Kidney (tissue), 14 donors: ENCODE measurements around the gene RPS3. TPM values are rescaled to one million over a fixed set of nuclear protein-coding genes. Genes with fewer than 3 reads are reported as not detected.
A peak's percentile ranks its signal among the peaks of the same experiment; 100 is the strongest.

Experiments used
- DNase-seq, 5 donors: peaks; one replicate each; pipeline ENCODE4 v3.0.0-alpha.2; 2013 to 2020
- FAIRE-seq: peaks from 2 replicates; lab custom pipeline; 2012; peaks lifted over from hg19 to GRCh38; lab: Jason Lieb, UNC
- H3K27ac ChIP-seq, 2 donors: one replicate each; pipeline ENCODE4 v1.7.0; 2013; ENCODE audit warnings: low read depth in 2 of 2, low read length in 2 of 2, inconsistent platforms in 1 of 2
- H3K27me3 ChIP-seq: one replicate; pipeline ENCODE4 v1.7.1; 2013; ENCODE audit warnings: low read length, inconsistent platforms; ENCODE audit not compliant: control insufficient read depth, insufficient read depth
- H3K36me3 ChIP-seq, 3 donors: one replicate each; pipeline versions ENCODE4 v1.7.0 to v1.7.1; 2013; ENCODE audit warnings: low read length in 3 of 3, control low read depth in 1 of 3, inconsistent platforms in 1 of 3; ENCODE audit not compliant: insufficient read depth in 3 of 3, control insufficient read depth in 2 of 3
- H3K4me1 ChIP-seq, 3 donors: one replicate each; pipeline versions ENCODE4 v1.7.0 to v1.7.1; 2013; ENCODE audit warnings: low read length in 3 of 3, inconsistent platforms in 1 of 3, low read depth in 1 of 3; ENCODE audit not compliant: control insufficient read depth in 2 of 3, insufficient read depth in 2 of 3
- H3K4me3 ChIP-seq, 3 donors: one replicate each; pipeline versions ENCODE4 v1.7.0 to v1.8.1; 2013; ENCODE audit warnings: low read length in 3 of 3, control low read depth in 1 of 3, inconsistent platforms in 1 of 3
- H3K9ac ChIP-seq, 3 donors: one replicate each; pipeline versions ENCODE4 v1.7.0 to v1.7.1; 2013; ENCODE audit warnings: low read length in 3 of 3, control low read depth in 1 of 3, inconsistent platforms in 1 of 3
- H3K9me3 ChIP-seq, 3 donors: one replicate each; pipeline versions ENCODE4 v1.7.0 to v1.7.1; 2013; ENCODE audit warnings: low read length in 3 of 3, control low read depth in 1 of 3, inconsistent platforms in 1 of 3; ENCODE audit not compliant: control insufficient read depth in 2 of 3, insufficient read depth in 1 of 3
- CTCF ChIP-seq: IDR thresholded peaks from 3 replicates; pipeline ENCODE4 v1.5.1; 2012; ENCODE audit warnings: mild to moderate bottlenecking, moderate library complexity, borderline replicate concordance; ENCODE audit not compliant: insufficient read depth; ENCODE audit errors: extremely low read depth
- intact Hi-C: fragments of 100-400 bp; cut with DNase I; formaldehyde crosslinking; loops from one replicate; pipeline ENCODE4 v1.11.1; 2022
- polyA plus RNA-seq: library from polyadenylated mRNA; stranded (reverse); fragments of 350-450 nt; fragmentation: Illumina TruSeq; extraction: RNeasy Lipid Tissue Mini Kit (QIAGEN cat#74804); gene quantifications from one replicate; pipeline ENCODE4 v1.2.3, GENCODE V29; 2014; ENCODE audit warnings: low read depth, low replicate concordance; ENCODE audit not compliant: insufficient read depth
- total RNA-seq: library from RNA; stranded (reverse); fragmentation: NEBNext Ultra II Directional; extraction: Animal tissue kit (Norgen Biotek cat#: 25700); gene quantifications from one replicate; pipeline ENCODE4 v1.2.1, GENCODE V29; 2021
- donor health status: control.
- donor health status: control.
- donor health status: control.
- donor health status: control.
- donor health status: control.
- donor health status: DM: yes; HTN: yes; CAD: no.
- donor health status: Normal renal cell carcinoma (clear cell type).

RPS3 gene
- total and polyA plus RNA-seq, 2 donors from 2014 or later: 1,510 to 1,724 TPM

DNA sequence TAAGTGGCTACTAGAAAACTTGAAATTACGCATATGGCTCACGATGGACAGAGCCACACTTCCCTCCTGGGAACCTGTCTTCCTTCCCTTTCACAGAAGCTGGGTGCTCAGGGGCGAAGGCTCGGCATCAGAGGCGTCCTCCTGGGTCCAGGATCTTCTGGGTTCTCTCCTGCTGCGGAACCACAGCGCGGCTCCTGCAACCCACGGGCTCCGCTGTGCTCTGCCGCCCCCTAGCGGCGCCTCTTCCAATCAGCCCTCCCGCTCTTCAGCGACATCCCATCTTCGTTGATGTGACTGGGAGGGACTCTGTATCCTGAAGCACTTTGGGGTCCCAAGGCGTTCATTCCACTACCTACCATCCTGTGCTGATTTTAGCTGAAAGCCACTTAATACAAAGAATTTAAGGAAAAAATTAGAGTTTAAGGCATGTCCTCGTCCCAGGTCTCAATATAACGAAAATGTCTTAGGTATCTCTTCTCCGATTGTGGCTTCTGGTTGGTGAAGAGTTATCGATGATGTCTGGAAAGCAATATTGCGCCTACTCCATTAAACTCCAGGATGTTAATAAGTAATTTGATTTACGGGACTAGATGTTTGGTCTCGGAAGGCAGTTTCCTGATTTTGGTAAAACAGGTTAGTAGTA lies 14.8 kb upstream of the RPS3 start:
- no peaks in the 10 kb centered on the region for H3K9me3 ChIP-seq
- DNase-seq: peak; percentile 65 to 90 (median 80)
- intact Hi-C loops: loop anchor here (5.0 to 10.0 kb wide), 2 partner anchors 50 to 107 kb away; no protein-coding TSS in a partner anchor
- FAIRE-seq: no peak
- H3K27me3 ChIP-seq: no peaks in the 10 kb centered on the region
- H3K27ac ChIP-seq: no peak overlapping the region
- H3K4me3 ChIP-seq: no peak overlapping the region
- no peaks in the 10 kb centered on the region for H3K36me3 ChIP-seq
- TF ChIP-seq CTCF: peak; percentile 99
- H3K4me1 ChIP-seq: peaks cover 0 to 3% (median 0%) of the 10 kb centered on the region in 3 donors
- no peak overlapping the region for H3K9ac ChIP-seq

DNA sequence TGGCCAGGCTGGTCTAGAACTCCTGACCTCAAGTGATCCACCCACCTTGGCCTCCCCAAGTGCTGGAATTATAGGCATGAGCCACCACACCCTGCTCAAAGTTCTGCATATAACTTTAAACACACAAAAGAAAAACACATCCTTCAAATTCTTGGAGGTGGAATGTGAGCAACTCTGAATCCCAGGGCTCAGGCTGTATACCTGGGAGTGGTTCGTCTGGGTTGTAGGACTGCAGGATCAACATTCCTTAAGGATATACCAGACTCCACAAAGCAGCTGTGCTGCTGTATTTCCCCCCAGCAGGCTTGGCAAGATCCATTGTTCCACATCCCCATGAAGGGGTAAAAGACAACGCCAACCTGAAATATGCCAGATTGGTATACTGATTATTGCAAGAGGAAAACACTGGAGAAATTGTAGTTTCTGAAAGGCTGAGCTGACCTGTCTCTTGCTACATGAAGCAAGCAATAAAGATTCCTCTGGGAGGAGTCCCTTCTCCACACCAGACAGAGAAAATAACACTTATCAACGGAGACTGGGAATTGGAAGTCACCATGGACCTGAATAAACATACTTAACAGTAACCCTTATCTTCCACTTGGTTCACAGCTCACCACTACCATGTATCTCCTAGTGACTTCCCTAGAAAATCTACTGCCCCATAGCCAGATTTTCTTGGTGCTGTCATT lies 12.2 kb upstream of the RPS3 start:
- Histone ChIP-seq H3K27ac (no peak overlapping the region), H3K9ac (no peak overlapping the region), H3K4me1 (peaks cover 0 to 3% (median 0%) of the 10 kb centered on the region in 3 donors), H3K36me3 (no peaks in the 10 kb centered on the region), H3K9me3 (no peaks in the 10 kb centered on the region), H3K27me3 (no peaks in the 10 kb centered on the region), H3K4me3 (no peak overlapping the region)
- intact Hi-C loops: loop anchor here (10.0 kb wide), 1 partner anchor 52 kb away; no protein-coding TSS in a partner anchor
- TF ChIP-seq CTCF: no peak
- no peak for DNase-seq
- no peak for FAIRE-seq

DNA sequence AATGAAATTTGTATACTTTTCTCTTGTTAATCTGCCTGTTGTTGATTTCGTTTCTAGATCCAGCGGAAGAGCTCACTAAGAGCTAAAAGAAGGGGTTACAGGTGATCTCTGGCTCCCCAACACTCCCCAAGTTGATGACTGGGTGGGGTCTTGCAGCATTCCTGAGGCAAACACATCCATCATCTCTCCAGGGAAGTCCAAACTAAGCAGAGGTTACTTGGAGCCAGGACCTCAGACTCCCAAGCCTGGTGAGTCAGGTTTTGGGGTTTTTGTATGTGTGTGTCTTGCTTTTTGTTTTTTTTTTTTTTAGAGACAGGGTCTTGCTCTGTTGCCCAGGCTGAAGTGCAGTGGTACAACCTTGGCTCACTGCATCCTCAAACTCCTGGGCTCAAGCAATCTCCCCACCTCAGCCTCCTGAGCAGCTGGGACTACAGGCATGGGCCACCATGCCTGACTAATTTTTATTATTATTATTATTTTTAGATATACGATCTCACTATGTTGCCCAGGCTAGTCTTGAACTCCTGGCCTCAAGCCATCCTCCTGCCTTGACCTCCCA lies 11.5 kb upstream of the RPS3 start:
- no peak overlapping the region for H3K9ac ChIP-seq
- no peak overlapping the region for H3K27ac ChIP-seq
- no peaks in the 10 kb centered on the region for H3K27me3 ChIP-seq
- TF ChIP-seq CTCF: no peak
- FAIRE-seq: no peak
- DNase-seq: no peak
- intact Hi-C loops: loop anchor here (10.0 kb wide), 1 partner anchor 53 kb away; no protein-coding TSS in a partner anchor
- H3K9me3 ChIP-seq: no peaks in the 10 kb centered on the region
- H3K4me1 ChIP-seq: peaks cover 0 to 3% (median 0%) of the 10 kb centered on the region in 3 donors
- H3K36me3 ChIP-seq: no peaks in the 10 kb centered on the region
- H3K4me3 ChIP-seq: no peak overlapping the region
